OCI-LY1 (cell line): ENCODE results near the gene FBXL17.

Experiments
- H2AFZ ChIP-seq: fragments of 200-600 bp; sonication (generic), shearing (Covaris generic); 2 replicates; pipeline ENCODE4 v1.6.0; 2014; ENCODE audit warnings: antibody characterized with exemption, mild to moderate bottlenecking, low read length
- H3F3A ChIP-seq: fragments of 200-600 bp; sonication (generic), shearing (Covaris generic); 2 replicates; pipeline ENCODE4 v1.6.0; 2014; ENCODE audit warnings: mild to moderate bottlenecking, antibody characterized with exemption, low read length, moderate library complexity; ENCODE audit not compliant: insufficient read depth
- H3K27ac ChIP-seq: fragments of 200-600 bp; sonication (generic); 2 replicates; pipeline ENCODE4 v1.5.1; 2014; ENCODE audit warnings: low read length, mixed run types, mild to moderate bottlenecking, low read depth; ENCODE audit not compliant: poor library complexity, severe bottlenecking
- H3K27me3 ChIP-seq: fragments of 200-600 bp; sonication (generic); 2 replicates; pipeline ENCODE4 v1.6.0; 2014; ENCODE audit warnings: antibody characterized with exemption, mild to moderate bottlenecking, low read length, moderate library complexity; ENCODE audit not compliant: insufficient read depth
- H3K36me3 ChIP-seq: fragments of 200-600 bp; sonication (generic); 2 replicates; pipeline ENCODE4 v1.6.1; 2014; ENCODE audit warnings: mild to moderate bottlenecking, antibody characterized with exemption, low read length, moderate library complexity, mixed read lengths; ENCODE audit not compliant: insufficient read depth
- H3K4me1 ChIP-seq: fragments of 200-600 bp; sonication (generic); 2 replicates; pipeline ENCODE4 v1.5.1; 2014; ENCODE audit warnings: mild to moderate bottlenecking, low read length, moderate library complexity; ENCODE audit not compliant: insufficient read depth, severe bottlenecking
- H3K4me2 ChIP-seq: fragments of 200-600 bp; sonication (generic), shearing (Covaris generic); 2 replicates; pipeline ENCODE4 v1.6.1; 2014; ENCODE audit warnings: low read length
- H3K4me3 ChIP-seq: fragments of 200-600 bp; sonication (generic); 2 replicates; pipeline ENCODE4 v1.5.1; 2014; ENCODE audit warnings: low read length, low read depth, mild to moderate bottlenecking, mixed read lengths; ENCODE audit not compliant: poor library complexity, severe bottlenecking
- H3K79me2 ChIP-seq: fragments of 200-600 bp; shearing (Covaris generic); 2 replicates; pipeline ENCODE4 v1.6.1; 2016; ENCODE audit warnings: mixed run types, low read length, mixed read lengths; ENCODE audit not compliant: insufficient read depth
- H3K9ac ChIP-seq: fragments of 200-600 bp; sonication (generic), shearing (Covaris generic); 2 replicates; pipeline ENCODE4 v1.6.1; 2014; ENCODE audit warnings: mild to moderate bottlenecking, low read length, mixed read lengths
- H3K9me2 ChIP-seq: fragments of 200-600 bp; sonication (generic), shearing (Covaris generic); 2 replicates; pipeline ENCODE4 v1.6.1; 2014; ENCODE audit warnings: low read depth, mild to moderate bottlenecking, low read length, mixed read lengths
- H3K9me3 ChIP-seq: fragments of 200-600 bp; shearing (Covaris generic); 2 replicates; pipeline ENCODE4 v1.6.1; 2014; ENCODE audit warnings: low read length, mixed read lengths
- H4K20me1 ChIP-seq: fragments of 200-600 bp; sonication (generic), shearing (Covaris generic); 2 replicates; pipeline ENCODE4 v1.6.0; 2016; ENCODE audit warnings: mild to moderate bottlenecking, low read length; ENCODE audit not compliant: insufficient read depth
- EZH2 ChIP-seq: fragments of 200-600 bp; sonication (generic), shearing (Covaris generic); IDR thresholded peaks from 2 replicates; pipeline ENCODE4 v1.8.0; 2017; ENCODE audit warnings: borderline replicate concordance, mixed run types, mild to moderate bottlenecking, antibody characterized with exemption, low read length, moderate library complexity, mixed read lengths
- TF ChIP-seq, protein P1 (sequence below): fragments of 200-600 bp; sonication (generic), shearing (Covaris generic); IDR thresholded peaks from 2 replicates; pipeline ENCODE4 v1.5.1; 2017; ENCODE audit warnings: mild to moderate bottlenecking, antibody characterized with exemption, low read length, moderate library complexity, mixed read lengths

FBXL17 gene

DNA sequence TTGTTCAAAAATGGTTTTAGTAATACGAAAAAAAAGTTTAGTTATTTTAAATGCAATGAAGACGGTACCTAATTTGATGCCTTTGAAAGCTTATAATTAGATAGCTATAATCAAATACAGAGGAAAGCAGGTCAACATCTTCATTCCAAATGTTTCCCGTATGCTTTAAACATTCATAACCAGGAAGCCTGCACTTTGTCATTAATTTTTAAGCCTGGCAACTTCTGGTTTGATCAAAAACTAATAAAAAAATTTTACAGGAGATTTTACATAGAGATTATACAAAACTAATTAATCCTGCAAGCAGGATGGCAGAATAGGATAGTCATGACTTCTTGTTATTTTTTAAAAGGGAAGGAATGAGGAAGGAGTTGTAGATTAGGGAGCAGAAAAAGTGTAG lies 353.0 kb downstream of the FBXL17 start:
- Histone ChIP-seq H3K4me1 (no peaks in the 10 kb centered on the region), H3K36me3 (no peaks in the 10 kb centered on the region), H3K27ac (no peak overlapping the region), H3K9ac (no peak overlapping the region), H3K79me2 (no peaks in the 10 kb centered on the region), H3K4me2 (no peak overlapping the region), H3K27me3 (no peaks in the 10 kb centered on the region), H3F3A (no peaks in the 10 kb centered on the region), H3K9me2 (no peaks in the 10 kb centered on the region), H3K9me3 (no peaks in the 10 kb centered on the region), H4K20me1 (no peaks in the 10 kb centered on the region), H2AFZ (no peak overlapping the region), H3K4me3 (no peak overlapping the region)
- TF ChIP-seq, protein P1, sequence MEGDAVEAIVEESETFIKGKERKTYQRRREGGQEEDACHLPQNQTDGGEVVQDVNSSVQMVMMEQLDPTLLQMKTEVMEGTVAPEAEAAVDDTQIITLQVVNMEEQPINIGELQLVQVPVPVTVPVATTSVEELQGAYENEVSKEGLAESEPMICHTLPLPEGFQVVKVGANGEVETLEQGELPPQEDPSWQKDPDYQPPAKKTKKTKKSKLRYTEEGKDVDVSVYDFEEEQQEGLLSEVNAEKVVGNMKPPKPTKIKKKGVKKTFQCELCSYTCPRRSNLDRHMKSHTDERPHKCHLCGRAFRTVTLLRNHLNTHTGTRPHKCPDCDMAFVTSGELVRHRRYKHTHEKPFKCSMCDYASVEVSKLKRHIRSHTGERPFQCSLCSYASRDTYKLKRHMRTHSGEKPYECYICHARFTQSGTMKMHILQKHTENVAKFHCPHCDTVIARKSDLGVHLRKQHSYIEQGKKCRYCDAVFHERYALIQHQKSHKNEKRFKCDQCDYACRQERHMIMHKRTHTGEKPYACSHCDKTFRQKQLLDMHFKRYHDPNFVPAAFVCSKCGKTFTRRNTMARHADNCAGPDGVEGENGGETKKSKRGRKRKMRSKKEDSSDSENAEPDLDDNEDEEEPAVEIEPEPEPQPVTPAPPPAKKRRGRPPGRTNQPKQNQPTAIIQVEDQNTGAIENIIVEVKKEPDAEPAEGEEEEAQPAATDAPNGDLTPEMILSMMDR: no peak
- no peak for TF ChIP-seq EZH2

DNA sequence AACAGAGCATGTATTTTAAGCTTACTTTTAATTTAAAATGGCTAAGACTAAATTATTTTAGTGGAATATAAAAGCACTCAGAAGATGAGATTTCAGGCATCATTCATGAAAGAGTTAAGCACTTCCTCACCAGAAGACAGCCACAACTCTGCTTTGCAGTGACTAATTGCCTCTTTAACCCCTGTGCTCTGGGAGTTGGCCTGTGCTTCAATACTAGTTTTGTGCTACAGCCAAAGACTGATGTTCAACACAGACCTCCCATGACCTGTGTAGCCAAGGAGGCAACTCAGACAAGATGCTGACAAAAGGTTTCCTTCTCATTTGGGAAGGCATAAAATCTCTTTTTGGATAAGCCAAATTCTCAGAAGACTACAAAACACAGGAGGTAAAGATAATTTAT lies 353.5 kb downstream of the FBXL17 start:
- Histone ChIP-seq H3K79me2 (no peaks in the 10 kb centered on the region), H3K9me3 (no peaks in the 10 kb centered on the region), H3K4me3 (no peak overlapping the region), H3F3A (no peaks in the 10 kb centered on the region), H4K20me1 (no peaks in the 10 kb centered on the region), H3K9me2 (no peaks in the 10 kb centered on the region), H3K36me3 (no peaks in the 10 kb centered on the region), H2AFZ (no peak overlapping the region), H3K27ac (no peak overlapping the region), H3K4me2 (no peak overlapping the region), H3K9ac (no peak overlapping the region), H3K4me1 (no peaks in the 10 kb centered on the region), H3K27me3 (no peaks in the 10 kb centered on the region)
- TF ChIP-seq, protein P1: no peak
- no peak for TF ChIP-seq EZH2

DNA sequence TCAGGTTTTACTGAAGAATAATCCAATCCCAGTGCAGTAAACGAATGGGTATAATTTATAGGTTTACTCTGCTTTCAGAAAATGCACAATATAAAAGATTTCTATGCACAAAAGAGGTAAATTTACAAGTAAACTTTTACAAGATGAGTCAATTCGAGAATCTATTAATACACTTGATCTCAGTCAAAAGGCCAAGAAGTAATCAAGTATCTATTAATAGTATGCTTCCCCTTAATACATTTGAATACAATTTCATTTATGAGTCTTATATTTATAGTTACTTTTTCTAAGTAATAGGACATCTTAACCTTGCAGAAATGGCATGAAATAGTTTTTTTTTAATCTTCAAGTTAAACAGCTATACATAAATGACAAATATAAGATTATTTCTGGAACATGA lies 355.9 kb downstream of the FBXL17 start:
- H3K9me2 ChIP-seq: no peaks in the 10 kb centered on the region
- no peak overlapping the region for H3K4me3 ChIP-seq
- H3K4me2 ChIP-seq: no peak overlapping the region
- no peaks in the 10 kb centered on the region for H3K27me3 ChIP-seq
- no peak overlapping the region for H3K27ac ChIP-seq
- H4K20me1 ChIP-seq: no peaks in the 10 kb centered on the region
- H3K36me3 ChIP-seq: no peaks in the 10 kb centered on the region
- H3K79me2 ChIP-seq: no peaks in the 10 kb centered on the region
- H3K4me1 ChIP-seq: no peaks in the 10 kb centered on the region
- H2AFZ ChIP-seq: no peak overlapping the region
- H3K9me3 ChIP-seq: no peaks in the 10 kb centered on the region
- TF ChIP-seq, protein P1: no peak
- no peak for TF ChIP-seq EZH2
- H3K9ac ChIP-seq: no peak overlapping the region
- H3F3A ChIP-seq: no peaks in the 10 kb centered on the region
